Testis (tissue), 3 donors: Measurements from ENCODE around the gene EXOC7. TPM values are rescaled to one million over a fixed set of nuclear protein-coding genes. Genes with fewer than 3 reads are reported as not detected.

Experiments
- DNase-seq: peaks from one replicate; pipeline ENCODE4 v3.0.0-alpha.2; 2019
- H3K27ac ChIP-seq, 2 donors: fragments of 200-600 bp; sonication (generic); one replicate each; pipeline ENCODE4 v1.5.1; 2019
- H3K27me3 ChIP-seq: fragments of 200-600 bp; sonication (generic); one replicate; pipeline ENCODE4 v1.5.1; 2019
- H3K36me3 ChIP-seq: fragments of 200-600 bp; sonication (generic); one replicate; pipeline ENCODE4 v1.5.1; 2017; ENCODE audit warnings: low read depth; ENCODE audit errors: missing control alignments
- H3K4me1 ChIP-seq: fragments of 200-600 bp; sonication (generic); one replicate; pipeline ENCODE4 v1.5.1; 2019
- H3K4me3 ChIP-seq, 2 donors: fragments of 200-600 bp; sonication (generic); one replicate each; pipeline ENCODE4 v1.5.1; 2017 to 2019
- H3K9me3 ChIP-seq: fragments of 200-600 bp; sonication (generic); one replicate; pipeline ENCODE4 v1.5.1; 2017
- POLR2A ChIP-seq: fragments of 450-650 bp; IDR thresholded peaks from one replicate; pipeline ENCODE4 v1.6.1; 2017; ENCODE audit warnings: antibody characterized with exemption, mild to moderate bottlenecking, moderate library complexity
- WGBS, 2 donors: methylation state at CpG; one replicate each; pipeline ENCODE4 v1.1.5; 2018; 5-methylcytosine and 5-hydroxymethylcytosine counted together
- intact Hi-C: fragments of 100-400 bp; cut with DNase I; formaldehyde crosslinking; loops from one replicate; pipeline ENCODE4 v1.15.1; 2023; ENCODE audit warnings: low total_unique reads
- polyA plus RNA-seq: library from polyadenylated mRNA; stranded (reverse); fragments of 350-450 nt; fragmentation: Illumina TruSeq; extraction: RNeasy Lipid Tissue Mini Kit (QIAGEN cat#74804); gene quantifications from one replicate; pipeline ENCODE4 v1.2.3, GENCODE V29; 2014; ENCODE audit warnings: low read depth, low replicate concordance; ENCODE audit not compliant: insufficient read depth
- total RNA-seq, 2 donors: library from RNA; depleted of rRNA; stranded (reverse); fragments of >200 nt; gene quantifications; one replicate each; pipeline ENCODE4 v1.2.3, GENCODE V29; 2016
- TF ChIP-seq, protein P1 (sequence below), 3 experiments: fragments of 450-650 bp in 2 of 3; fragments of 200-600 bp in 1 of 3; sonication (generic) in 1 of 3; IDR thresholded peaks; one replicate each; pipeline ENCODE4 v1.5.1; 2016 to 2019; ENCODE audit warnings: antibody characterized with exemption in 3 of 3, mild to moderate bottlenecking in 2 of 3, moderate library complexity in 1 of 3

EXOC7 gene
- total and polyA plus RNA-seq, 3 donors from 2014 or later = 99.1 to 138 (median 138) TPM

DNA sequence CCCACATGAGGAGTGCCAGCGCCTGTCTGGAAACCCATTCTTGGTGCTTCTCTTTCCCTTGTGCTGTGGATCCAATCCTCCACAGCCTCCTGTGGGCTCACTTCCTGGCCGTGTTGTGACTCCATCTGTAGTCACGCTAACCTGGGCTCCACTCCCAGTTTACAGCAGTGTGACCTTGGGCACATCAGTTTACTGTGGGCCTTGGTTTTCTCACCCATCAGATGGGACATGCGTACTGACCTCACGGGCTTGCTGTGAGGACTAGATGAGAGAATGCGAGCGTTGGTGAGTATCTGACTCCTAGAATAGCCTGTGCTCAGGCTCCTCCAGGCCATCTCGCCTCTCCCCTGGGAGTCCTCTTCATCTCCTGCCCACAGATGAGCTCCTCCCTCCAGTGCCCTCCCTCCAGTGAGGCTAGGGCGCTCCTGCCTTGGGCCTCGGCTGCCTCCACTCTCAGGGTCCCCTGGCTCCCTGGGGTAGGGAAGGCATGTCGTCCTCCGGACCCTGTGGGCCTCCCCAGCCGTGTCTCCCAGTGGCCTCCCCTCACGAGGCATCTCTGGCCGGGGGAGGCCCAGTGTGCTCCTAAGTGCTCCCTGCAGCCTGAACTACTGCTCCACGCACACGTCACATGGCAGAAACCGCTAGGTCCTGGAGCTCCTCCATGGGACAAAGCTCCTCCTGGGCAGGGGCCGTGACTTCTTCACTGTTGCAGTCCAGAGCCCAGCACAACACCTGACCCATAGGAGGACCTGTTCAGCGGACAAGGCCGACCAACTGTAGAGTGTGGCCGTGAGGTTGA lies 42.7 kb upstream of the EXOC7 start:
- WGBS, 2 donors = 82 to 84% methylated on average over 9 to 20 of the region's 22 CpGs
- Histone ChIP-seq H3K9me3 (no peaks in the 10 kb centered on the region), H3K27me3 (no peaks in the 10 kb centered on the region), H3K36me3 (no peaks in the 10 kb centered on the region), H3K27ac (no peak overlapping the region), H3K4me3 (no peak overlapping the region), H3K4me1 (peaks cover 16% of the 10 kb centered on the region)
- intact Hi-C loops = no loop called here
- no peak for TF ChIP-seq POLR2A
- TF ChIP-seq, protein P1, sequence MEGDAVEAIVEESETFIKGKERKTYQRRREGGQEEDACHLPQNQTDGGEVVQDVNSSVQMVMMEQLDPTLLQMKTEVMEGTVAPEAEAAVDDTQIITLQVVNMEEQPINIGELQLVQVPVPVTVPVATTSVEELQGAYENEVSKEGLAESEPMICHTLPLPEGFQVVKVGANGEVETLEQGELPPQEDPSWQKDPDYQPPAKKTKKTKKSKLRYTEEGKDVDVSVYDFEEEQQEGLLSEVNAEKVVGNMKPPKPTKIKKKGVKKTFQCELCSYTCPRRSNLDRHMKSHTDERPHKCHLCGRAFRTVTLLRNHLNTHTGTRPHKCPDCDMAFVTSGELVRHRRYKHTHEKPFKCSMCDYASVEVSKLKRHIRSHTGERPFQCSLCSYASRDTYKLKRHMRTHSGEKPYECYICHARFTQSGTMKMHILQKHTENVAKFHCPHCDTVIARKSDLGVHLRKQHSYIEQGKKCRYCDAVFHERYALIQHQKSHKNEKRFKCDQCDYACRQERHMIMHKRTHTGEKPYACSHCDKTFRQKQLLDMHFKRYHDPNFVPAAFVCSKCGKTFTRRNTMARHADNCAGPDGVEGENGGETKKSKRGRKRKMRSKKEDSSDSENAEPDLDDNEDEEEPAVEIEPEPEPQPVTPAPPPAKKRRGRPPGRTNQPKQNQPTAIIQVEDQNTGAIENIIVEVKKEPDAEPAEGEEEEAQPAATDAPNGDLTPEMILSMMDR (IDR thresholded peaks at IDR 0.05) = no peak
- no peak for DNase-seq

DNA sequence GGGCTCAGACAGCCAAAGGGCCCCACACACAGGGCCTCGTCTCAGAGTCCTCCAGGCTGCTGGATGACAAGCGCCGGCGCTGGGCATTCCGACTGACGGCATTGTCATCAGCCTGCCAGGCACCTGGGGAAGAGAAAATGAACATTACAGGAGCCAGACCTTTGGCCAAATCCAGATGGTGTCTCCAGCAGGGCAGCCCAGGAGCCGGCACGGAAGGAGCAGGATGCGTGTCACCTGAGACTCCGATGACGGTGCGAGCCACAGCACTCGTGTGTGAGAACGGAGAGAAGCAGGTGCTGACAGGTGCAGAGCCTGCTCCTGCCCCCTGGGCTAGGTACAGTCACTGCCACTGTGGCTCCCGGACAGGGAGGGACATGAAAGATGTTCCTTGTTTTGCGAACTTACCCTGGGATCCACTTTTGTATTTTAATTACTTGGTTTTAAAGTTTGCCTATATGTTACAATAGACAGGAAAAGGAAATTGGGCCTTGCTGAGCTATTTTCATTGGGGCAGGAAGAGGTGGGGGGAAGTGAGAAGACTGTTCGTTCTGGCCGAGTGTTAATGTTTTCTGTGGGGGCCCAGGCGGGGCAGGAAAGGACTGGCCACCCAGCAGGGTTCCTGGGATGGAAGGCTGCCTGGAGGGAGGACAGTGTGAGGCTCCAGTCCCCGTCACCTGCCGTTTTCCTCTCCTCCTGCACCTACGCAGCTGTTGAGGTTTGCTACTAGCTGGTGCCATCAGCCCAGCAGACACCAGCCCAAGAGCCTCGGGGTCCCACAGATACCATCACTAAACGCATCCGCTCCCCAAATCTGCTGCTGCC lies 41.9 kb upstream of the EXOC7 start:
- DNase-seq = no peak
- intact Hi-C loops = no loop called here
- 81 to 84% methylated on average over 20 to 25 of the region's 25 CpGs for WGBS, 2 donors

DNA sequence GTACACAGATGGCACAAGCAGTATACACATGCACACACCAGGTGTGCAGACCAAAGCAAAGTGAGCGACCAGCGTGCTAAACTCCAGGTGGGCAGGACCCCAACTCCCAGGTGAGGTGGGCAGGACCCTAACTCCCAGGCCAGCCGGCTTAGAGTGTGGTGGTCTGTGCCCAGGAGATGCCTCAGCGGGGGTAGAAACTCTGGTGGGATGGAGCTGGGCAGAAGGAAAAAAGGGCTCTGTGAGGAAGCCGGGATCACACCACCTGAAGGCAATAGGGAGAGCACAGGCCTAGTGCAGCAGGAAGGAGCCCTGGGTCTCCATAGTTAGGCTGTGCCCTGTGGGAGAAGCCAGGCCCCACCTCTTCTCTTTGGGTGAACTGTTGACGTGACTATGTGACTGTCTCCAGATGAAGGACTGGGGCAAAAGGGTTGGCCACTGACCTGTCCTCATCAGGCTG lies 39.0 kb upstream of the EXOC7 start:
- DNase-seq = no peak
- no peaks in the 10 kb centered on the region for H3K36me3 ChIP-seq
- intact Hi-C loops = no loop called here
- peaks cover 16% of the 10 kb centered on the region for H3K4me1 ChIP-seq
- no peaks in the 10 kb centered on the region for H3K9me3 ChIP-seq
- WGBS, 2 donors = 87% methylated on average over 6 of the region's 6 CpGs
- no peak overlapping the region for H3K4me3 ChIP-seq
- no peak overlapping the region for H3K27ac ChIP-seq
- TF ChIP-seq, protein P1 (IDR thresholded peaks at IDR 0.05) = no peak
- TF ChIP-seq POLR2A = no peak
- H3K27me3 ChIP-seq = no peaks in the 10 kb centered on the region

More for the DNA sequence above, 41.9 kb upstream of the EXOC7 start:
- Histone ChIP-seq H3K4me1 (peaks cover 16% of the 10 kb centered on the region), H3K27ac (no peak overlapping the region), H3K4me3 (no peak overlapping the region), H3K27me3 (no peaks in the 10 kb centered on the region), H3K9me3 (no peaks in the 10 kb centered on the region), H3K36me3 (no peaks in the 10 kb centered on the region)
- TF ChIP-seq, protein P1 (IDR thresholded peaks at IDR 0.05) = no peak
- TF ChIP-seq POLR2A = no peak

DNA sequence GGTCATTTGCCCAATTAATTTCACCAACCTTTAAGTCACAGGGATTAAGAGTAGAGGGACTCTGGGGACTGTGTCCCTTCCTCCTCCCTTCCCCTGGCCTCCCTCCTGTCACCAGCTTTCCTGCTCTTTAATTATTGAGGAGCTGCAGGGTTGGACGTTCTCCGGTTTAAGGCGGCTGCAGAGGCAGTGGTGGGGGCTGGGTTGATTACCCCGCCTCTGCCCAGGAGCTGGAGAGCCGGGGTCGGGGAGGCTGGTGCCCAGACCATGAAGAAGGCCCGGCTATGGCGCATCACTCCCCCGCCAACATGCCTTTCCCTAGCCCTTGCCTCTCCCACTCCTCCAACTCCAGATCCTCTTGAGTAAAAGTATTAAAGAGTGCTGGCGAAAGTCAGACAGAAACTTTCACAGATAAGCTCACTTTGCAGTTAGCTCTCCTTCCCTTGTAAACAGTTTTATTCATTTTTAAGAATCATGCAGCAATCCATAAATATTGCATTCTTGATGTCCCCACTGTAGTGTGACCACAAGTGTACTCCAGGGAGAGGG lies 38.5 kb upstream of the EXOC7 start:
- H3K27me3 ChIP-seq = no peaks in the 10 kb centered on the region

More for the DNA sequence above, 38.5 kb upstream of the EXOC7 start:
- DNase-seq = no peak
- intact Hi-C loops = no loop called here
- Histone ChIP-seq H3K27ac (no peak overlapping the region), H3K4me3 (peak overlapping the region in 1 of 2 donors; percentile 71), H3K9me3 (no peaks in the 10 kb centered on the region), H3K36me3 (no peaks in the 10 kb centered on the region), H3K4me1 (peaks cover 16% of the 10 kb centered on the region)
- TF ChIP-seq, protein P1 (IDR thresholded peaks at IDR 0.05) = no peak
- no peak for TF ChIP-seq POLR2A
- WGBS, 2 donors = 32 to 47% methylated on average over 7 to 10 of the region's 10 CpGs
